Mesothelial cell of epicardium (in vitro differentiated cells): ENCODE data around the gene REM2. TPM values are rescaled to one million over a fixed set of nuclear protein-coding genes. Genes with fewer than 3 reads are reported as not detected.
A peak's percentile ranks its signal among the peaks of the same experiment; 100 is the strongest.
"Not testable (repeated sequence)": the region's sequence is repeated elsewhere in the genome, so short reads cannot be mapped to it uniquely, and the experiment has no call there.

Source experiments
- DNase-seq, 2 experiments: peaks; one replicate each; pipeline ENCODE4 v3.0.0; 2021; ENCODE audit warnings: low spot score in 2 of 2; ENCODE audit not compliant: unreplicated experiment in 2 of 2
- H3K27ac Mint-ChIP-seq: 2 replicates; pipeline ENCODE4 v1.8.0; 2021; ENCODE audit warnings: mixed read lengths
- H3K27me3 Mint-ChIP-seq: 2 replicates; pipeline ENCODE4 v1.8.0; 2021; ENCODE audit warnings: low read depth, mixed read lengths
- H3K36me3 Mint-ChIP-seq: 2 replicates; pipeline ENCODE4 v1.8.0; 2021; ENCODE audit warnings: mixed read lengths
- H3K4me1 Mint-ChIP-seq: 2 replicates; pipeline ENCODE4 v1.8.0; 2021; ENCODE audit warnings: mixed read lengths
- H3K4me3 Mint-ChIP-seq: 2 replicates; pipeline ENCODE4 v1.8.0; 2021; ENCODE audit warnings: mild to moderate bottlenecking, moderate library complexity, mixed read lengths
- H3K9me3 Mint-ChIP-seq: 2 replicates; pipeline ENCODE4 v1.8.0; 2021; ENCODE audit warnings: mixed read lengths
- CTCF ChIP-seq: fragments of 200-600 bp; sonication (generic); IDR thresholded peaks from one replicate; pipeline ENCODE4 v1.5.0; 2021; ENCODE audit warnings: antibody characterized with exemption; ENCODE audit not compliant: unreplicated experiment
- total RNA-seq: library from RNA; stranded (reverse); gene quantifications from 3 replicates; pipeline ENCODE4 v1.2.1, GENCODE V29; 2021

The REM2 gene
- total RNA-seq, 1 donor from 2014 or later: 2.6 TPM

- TF ChIP-seq CTCF: no peak
- Mint-ChIP-seq H3K27me3 (no peaks in the 10 kb centered on the region), H3K9me3 (no peaks in the 10 kb centered on the region), H3K36me3 (no peaks in the 10 kb centered on the region), H3K4me3 (no peak overlapping the region), H3K4me1 (peaks cover 33% of the 10 kb centered on the region), H3K27ac (peak overlapping the region; percentile 80)
- no peak for DNase-seq
Measured at GRCh38 chr14:22852599-22852939, 30.5 kb upstream of the REM2 start.

- DNase-seq: peak; percentile 82 to 99
- peak overlapping the region; percentile 73 for H3K4me3 Mint-ChIP-seq
- no peaks in the 10 kb centered on the region for H3K36me3 Mint-ChIP-seq
- TF ChIP-seq CTCF: peak; percentile 98
- peak overlapping the region; percentile 80 for H3K27ac Mint-ChIP-seq
- peaks cover 28% of the 10 kb centered on the region for H3K4me1 Mint-ChIP-seq
- H3K9me3 Mint-ChIP-seq: no peaks in the 10 kb centered on the region
- H3K27me3 Mint-ChIP-seq: no peaks in the 10 kb centered on the region
Measured at GRCh38 chr14:22852940-22853767, 29.9 kb upstream of the REM2 start.

DNA sequence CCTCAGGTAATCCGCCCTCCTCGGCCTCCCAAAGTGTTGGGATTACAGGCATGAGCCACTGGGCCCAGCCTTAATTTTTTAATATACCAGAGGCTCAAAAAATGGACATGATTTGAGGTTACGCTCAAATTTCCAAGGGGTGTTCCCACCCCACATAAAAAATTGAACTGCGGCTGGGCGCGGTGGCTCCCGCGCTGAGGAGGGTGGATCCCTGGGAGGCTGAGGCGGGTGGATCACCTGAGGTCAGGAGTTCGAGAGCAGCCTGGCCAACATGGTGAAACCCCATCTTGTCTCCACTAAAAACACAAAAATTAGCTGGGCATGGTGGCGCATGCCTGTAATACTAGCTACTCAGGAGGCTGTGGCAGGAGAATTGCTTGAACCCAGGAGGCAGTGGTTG lies 28.7 kb upstream of the REM2 start:
- H3K36me3 Mint-ChIP-seq, H3K27me3 Mint-ChIP-seq, H3K9me3 Mint-ChIP-seq, H3K4me3 Mint-ChIP-seq, DNase-seq, H3K27ac Mint-ChIP-seq: not testable (repeated sequence)
- peaks cover 17% of the 10 kb centered on the region for H3K4me1 Mint-ChIP-seq

GRCh38 chr14:22854963-22855724 lies 27.9 kb upstream of the REM2 start:
- Mint-ChIP-seq H3K27ac (no peak overlapping the region), H3K9me3 (no peaks in the 10 kb centered on the region), H3K27me3 (no peaks in the 10 kb centered on the region), H3K4me1 (peaks cover 11% of the 10 kb centered on the region), H3K4me3 (no peak overlapping the region), H3K36me3 (no peaks in the 10 kb centered on the region)
- no peak for TF ChIP-seq CTCF
- no peak for DNase-seq

GRCh38 chr14:22856428-22856827 lies 26.6 kb upstream of the REM2 start:
- H3K4me3 Mint-ChIP-seq: no peak overlapping the region
- H3K4me1 Mint-ChIP-seq: peaks cover 6% of the 10 kb centered on the region
- no peak for DNase-seq
- no peaks in the 10 kb centered on the region for H3K36me3 Mint-ChIP-seq
- no peaks in the 10 kb centered on the region for H3K27me3 Mint-ChIP-seq
- no peak overlapping the region for H3K27ac Mint-ChIP-seq
- no peak for TF ChIP-seq CTCF
- no peaks in the 10 kb centered on the region for H3K9me3 Mint-ChIP-seq

DNA sequence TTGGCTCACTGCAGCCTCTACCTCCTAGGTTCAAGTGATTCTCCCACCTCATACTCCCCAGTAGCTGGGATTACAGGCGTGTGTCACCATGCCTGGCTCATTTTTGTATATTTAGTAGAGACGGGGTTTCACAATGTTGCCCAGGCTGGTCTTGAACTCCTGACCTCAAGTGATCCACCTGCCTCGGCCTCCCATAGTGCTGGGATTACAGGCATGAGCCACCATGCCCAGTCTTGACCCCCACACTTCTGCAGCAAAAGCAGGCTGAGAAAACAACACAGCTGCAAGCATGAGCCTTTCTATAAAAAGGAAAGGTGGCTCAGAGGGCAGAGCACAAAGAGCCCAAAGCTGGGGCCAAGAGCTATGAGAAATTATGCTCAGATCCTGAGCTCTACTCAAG lies 22.6 kb upstream of the REM2 start:
- H3K27me3 Mint-ChIP-seq, H3K27ac Mint-ChIP-seq, DNase-seq, H3K36me3 Mint-ChIP-seq, H3K4me3 Mint-ChIP-seq, H3K4me1 Mint-ChIP-seq, H3K9me3 Mint-ChIP-seq: not testable (repeated sequence)
